ENCODE results near the gene UBE2F.
"Not testable (repeated sequence)": the region's sequence is repeated elsewhere in the genome, so short reads cannot be mapped to it uniquely, and the experiment has no call there.

The UBE2F gene

DNA sequence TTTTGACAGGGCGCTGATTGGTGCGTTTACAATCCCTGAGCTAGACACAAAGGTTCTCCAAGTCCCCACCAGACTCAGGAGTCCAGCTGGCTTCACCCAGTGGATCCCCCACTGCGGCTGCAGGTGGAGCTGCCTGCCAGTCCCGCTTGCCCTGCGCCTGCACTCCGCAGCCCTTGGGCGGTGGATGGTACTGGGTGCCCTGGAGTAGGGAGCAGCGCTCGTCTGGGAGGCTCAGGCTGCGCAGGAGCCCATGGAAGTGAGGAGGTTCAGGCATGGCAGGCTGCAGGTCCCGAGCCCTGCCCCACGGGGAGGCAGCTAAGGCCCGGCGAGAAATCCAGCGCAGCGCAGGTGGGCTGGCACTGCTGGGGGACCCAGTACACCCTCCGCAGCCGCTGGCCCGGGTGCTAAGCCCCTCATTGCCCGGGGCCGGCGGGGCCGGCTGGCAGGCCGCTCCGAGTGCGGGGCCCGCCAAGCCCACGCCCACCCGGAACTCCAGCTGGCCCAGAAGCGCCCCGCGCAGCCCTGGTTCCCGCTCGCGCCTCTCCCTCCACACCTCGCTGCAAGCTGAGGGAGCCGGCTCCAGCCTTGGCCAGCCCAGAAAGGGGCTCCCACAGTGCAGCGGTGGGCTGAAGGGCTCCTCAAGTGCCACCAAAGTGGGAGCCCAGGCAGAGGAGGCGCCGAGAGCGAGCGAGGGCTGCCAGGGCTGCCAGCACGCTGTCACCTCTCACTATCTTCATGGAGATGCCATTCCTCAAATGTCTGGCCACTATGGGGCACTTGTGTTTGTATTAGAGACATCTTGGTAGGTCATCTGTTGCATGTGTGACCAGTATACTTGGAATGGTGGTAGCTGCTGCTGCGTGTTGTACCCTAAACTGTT is 91.1 kb downstream of the UBE2F start:
- not testable (repeated sequence) for DNase-seq

- no peak for DNase-seq
These were observed 92.7 kb downstream of the UBE2F start for GRCh38 chr2:238059505-238059904.

- DNase-seq = no peak
These were observed 93.3 kb downstream of the UBE2F start for GRCh38 chr2:238060096-238060541.

DNA sequence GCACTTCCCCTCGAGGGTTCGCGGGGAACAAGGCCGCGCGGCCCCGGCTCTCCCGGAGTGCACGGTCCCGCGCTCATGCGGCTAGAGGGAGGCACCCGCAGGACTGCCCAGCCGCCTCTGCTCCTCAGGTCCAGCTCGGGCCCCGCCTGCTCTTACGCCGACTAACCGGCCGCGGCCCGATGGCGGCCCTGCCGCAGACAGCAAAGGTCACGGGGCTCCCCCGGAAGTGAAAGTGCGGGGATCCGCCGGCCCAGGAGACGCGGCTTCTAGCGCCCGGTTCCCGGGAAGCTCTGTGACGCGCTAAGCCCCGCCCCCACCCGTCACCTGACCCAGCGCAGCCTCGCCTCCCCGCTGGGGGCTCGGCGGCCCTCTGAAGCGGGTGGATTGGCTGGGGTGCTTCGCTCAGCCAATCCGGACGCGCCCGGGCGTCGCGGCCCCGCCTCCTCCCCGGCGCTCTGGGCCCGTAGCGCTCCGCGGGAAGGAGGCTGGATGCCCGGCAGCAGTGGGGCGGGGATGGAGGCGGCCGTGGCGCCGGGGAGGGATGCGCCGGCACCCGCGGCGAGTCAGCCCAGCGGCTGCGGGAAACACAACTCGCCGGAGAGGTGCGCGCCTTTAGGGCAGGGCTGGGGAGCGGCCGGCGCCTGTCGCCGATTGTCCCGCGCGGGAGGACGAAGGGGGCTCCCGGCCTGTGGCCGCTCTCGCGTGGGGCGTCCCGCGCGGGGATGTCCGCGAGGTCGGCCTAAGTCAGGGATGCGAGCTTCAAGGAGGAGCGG is 93.9 kb downstream of the UBE2F start, which contains the start of gene SCLY:
SCLY (plus strand) TSS at position 460 of the 773 bp plus-strand sequence; CDS start at position 514, 54 bp downstream.
- DNase-seq = peak; percentile 94

DNA sequence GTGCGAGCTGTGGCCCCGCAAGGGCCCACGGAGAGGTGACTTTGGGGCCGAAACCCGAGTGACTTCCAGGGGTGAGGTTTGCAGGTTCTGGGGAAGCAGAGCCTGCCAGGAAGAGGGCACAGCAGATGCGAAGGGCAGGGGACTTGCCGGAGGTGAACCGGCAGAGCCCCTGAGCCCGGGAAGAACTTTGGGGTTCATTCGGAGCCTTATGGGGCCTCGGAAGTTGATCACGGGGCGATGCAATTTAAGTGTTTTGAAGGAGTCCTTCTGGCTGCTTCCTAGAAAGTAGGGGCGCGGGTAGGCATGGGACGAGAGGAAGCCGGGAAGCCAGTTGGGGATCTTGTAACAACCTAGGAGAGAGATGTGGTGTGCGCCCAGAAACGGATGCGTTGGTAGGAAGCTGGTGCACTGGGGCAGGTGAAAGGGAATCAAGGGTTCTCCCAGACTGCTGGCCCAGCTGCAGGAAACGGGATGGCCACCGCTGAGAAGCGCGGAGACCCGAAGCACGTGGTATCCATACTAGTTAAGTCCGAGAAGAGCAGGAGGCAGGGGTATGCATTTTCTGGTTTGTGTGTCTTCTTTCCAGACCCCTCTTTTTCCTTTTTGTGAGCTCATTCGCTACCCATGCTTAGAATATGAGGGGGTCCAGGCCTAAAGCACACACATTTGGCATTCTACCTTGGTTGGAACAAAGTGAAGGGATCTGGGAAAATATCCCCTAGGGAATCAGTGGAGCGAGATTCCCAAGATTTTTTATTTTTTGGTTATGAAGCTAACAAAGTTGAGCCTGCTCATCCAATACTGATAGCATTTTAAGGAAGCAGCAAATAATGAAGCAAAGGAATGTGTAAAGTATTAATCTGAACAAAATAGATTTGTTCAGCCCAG is 94.7 kb downstream of the UBE2F start:
- DNase-seq = no peak

DNA sequence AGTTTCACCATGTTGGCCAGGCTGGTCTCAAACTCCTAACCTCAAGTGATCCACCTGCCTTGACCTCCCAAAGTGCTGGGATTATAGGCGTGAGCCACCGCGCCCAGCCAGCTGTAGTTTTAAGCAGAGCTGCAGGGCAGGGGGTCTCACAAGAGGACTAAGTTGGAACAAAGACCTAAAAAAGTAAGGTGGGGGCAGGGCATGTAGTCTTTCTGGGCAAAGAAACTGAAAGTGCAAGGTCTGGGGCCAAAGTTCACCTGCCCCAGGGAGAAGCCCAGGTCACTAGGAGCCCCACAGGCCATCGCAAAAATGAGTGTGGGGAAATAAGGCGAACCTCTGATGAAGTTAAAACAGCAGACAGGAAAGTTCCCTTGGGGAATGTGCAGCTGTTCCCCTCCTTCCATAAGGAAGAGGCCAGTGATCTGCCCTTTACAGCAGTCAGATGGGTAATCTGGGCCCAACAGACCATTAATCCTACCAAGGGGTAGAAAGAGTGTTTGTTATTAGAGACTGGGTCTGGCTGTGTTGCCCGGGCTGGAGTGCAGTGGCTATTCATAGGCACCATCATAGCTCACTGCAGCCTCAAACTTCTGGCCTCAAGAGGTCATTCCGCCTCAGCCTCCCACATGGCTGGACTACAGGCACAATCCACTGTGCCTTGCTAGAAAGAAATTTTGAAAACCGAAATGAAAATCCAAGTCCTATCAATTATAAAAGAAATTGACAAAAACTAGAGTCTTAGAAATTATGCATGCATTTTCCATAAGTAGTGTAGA is 96.8 kb downstream of the UBE2F start:
- DNase-seq = no peak

DNA sequence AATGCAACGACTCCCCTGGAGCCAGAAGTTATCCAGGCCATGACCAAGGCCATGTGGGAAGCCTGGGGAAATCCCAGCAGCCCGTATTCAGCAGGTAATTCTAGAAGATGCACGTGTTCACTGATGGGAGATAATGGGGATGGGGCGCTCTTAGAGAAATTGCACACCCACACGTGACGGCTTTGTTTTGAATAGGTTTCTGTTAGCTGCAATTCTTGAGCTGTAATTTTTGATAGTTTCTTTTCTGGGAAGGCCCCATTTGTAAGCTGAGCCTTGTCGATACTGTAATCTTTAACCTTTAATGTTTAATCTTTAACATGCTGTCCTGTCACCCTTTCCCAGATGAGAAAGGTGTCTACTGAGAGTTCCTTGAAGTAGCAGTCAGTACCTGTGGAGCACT is 97.6 kb downstream of the UBE2F start:
- no peak for DNase-seq

GRCh38 chr2:238065071-238065846 is 98.4 kb downstream of the UBE2F start:
- no peak for DNase-seq

- DNase-seq = no peak
These were observed 99.4 kb downstream of the UBE2F start for GRCh38 chr2:238066218-238066617.

GRCh38 chr2:238066718-238067117 is 99.9 kb downstream of the UBE2F start:
- DNase-seq = not testable (repeated sequence)

DNA sequence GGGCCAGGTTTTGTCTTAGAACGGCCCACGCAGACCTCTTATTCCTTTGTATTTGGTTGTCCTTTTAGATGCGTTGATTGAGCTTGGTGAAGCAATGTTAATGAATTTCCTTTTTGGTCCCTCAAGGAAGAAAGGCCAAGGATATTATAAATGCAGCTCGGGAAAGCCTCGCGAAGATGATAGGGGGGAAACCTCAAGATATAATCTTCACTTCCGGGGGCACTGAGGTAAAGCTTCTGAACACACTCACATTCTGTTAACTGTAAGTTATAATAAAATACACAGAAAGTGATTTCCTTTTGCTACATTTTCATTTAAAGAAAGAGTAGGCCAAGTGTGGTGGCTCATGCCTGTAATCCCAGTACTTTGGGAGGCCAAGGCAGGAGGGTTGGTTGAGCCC is 101.1 kb downstream of the UBE2F start:
- DNase-seq = no peak

DNA sequence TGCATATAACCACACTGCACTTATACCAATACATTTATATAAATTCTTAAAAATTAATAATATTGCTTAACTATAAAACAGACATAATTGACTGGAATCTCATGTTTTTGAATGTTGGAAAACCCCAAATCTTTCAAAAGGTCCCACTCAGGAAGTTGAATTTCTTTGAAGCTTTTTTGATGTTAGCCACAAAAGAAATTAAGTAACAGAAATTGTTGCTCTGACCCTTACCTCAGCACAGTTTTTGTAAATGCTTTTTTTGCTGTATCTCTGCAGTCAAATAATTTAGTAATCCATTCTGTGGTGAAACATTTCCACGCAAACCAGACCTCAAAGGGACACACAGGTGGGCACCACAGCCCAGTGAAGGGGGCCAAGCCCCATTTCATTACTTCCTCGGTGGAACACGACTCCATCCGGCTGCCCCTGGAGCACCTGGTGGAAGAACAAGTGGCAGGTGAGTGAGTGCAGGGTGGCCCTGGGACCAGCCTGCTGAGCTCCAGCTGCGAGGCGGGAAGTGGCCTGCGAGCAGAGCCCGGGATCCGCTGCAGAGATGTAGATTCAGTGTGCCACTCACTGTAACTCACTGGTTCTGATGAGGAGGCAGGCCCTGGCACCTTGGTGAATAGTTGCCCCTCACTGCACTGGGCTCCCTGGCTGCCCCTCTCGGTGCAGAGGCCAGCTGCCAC is 102.4 kb downstream of the UBE2F start:
- DNase-seq = peak; percentile 35

- DNase-seq = no peak
These were observed 103.1 kb downstream of the UBE2F start for GRCh38 chr2:238069877-238070276.

DNA sequence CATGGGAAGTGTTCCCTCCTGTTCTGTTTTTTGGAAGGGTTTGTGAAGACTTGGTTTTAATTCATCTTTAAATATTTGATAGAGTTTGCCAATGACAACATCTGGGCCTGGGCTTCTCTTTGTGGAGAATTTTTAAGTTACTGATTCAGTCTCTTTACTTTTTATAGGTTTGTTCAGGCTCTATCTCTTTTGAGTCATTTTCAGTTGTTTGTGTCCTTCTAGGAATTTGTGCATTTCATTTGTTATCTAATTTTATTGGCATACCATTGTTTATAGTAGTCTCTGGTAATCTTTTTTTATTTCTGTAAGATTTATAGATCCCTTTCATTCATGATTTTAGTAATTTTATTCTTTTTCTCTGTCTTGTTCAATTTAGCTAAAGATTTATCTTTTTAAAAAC is 108.6 kb downstream of the UBE2F start:
- DNase-seq = no peak

GRCh38 chr2:238077292-238077691 is 110.5 kb downstream of the UBE2F start:
- DNase-seq = no peak

- no peak for DNase-seq
These were observed 113.1 kb downstream of the UBE2F start for GRCh38 chr2:238079874-238080327.

GRCh38 chr2:238080518-238080917 is 113.7 kb downstream of the UBE2F start:
- no peak for DNase-seq

- DNase-seq = no peak
These were observed 114.3 kb downstream of the UBE2F start for GRCh38 chr2:238081150-238081549.

DNA sequence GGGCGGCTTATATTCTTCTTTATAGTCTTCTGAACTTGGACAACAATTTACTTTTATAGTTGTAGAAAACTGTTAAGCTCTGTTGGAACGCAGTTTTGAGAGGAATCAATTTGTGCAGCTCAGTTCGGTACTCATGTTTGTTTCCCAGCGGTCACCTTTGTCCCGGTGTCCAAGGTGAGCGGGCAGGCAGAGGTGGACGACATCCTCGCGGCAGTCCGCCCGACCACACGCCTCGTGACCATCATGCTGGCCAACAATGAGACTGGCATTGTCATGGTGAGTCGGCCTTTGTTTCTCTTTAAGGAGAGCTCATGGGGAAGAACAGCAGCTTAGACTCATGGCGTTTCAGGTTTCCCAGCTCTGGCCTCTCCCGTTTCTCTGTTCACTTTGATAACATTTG is 114.7 kb downstream of the UBE2F start:
- no peak for DNase-seq

- no peak for DNase-seq
These were observed 115.3 kb downstream of the UBE2F start for GRCh38 chr2:238082151-238082550.

Measured in central memory CD4-positive, alpha-beta T cell (primary cell).